ENCODE data around the gene POLR3GL.

GRCh38 chr1:145942405-145942804, 22.1 kb upstream of the POLR3GL start:
- no peak for TF ChIP-seq CTCF (optimal IDR thresholded peaks at IDR 0.05 in 1 of 3, IDR thresholded peaks at IDR 0.05 in 1 of 3, conservative IDR thresholded peaks at IDR 0.05 in 1 of 3; ENCODE audit: extremely low read depth in 1 of 3, insufficient read depth in 2 of 3, low read length in 3 of 3)
- TF ChIP-seq EZH2 (IDR thresholded peaks at IDR 0.05; ENCODE audit: low read length): no peak
